IMR-90 (cell line): ENCODE data around the gene POR. TPM values are rescaled to one million over a fixed set of nuclear protein-coding genes. Genes with fewer than 3 reads are reported as not detected.

Experiments used
- ATAC-seq: fragments of 200-7000 bp; cut with Tn5 transposase; 2 replicates; pipeline ENCODE4 v1.9.1; 2020; ENCODE audit warnings: low read depth, mild to moderate bottlenecking, moderate library complexity
- BruUV-seq: library from RNA; stranded (reverse); fragments of 400-500 nt; replicated peaks from 2 replicates; lab custom pipeline; 2021; lab: Mats Ljungman, UMichigan
- CTCF ChIA-PET: fragments of 300-600 bp; formaldehyde crosslinking; extraction: SDS; loops from one replicate; lab custom pipeline; 2021; ENCODE audit warnings: antibody characterized with exemption; lab: Yijun Ruan, JAX
- POLR2A ChIA-PET: fragments of 300-600 bp; sonication (Branson Sonifier 250); formaldehyde crosslinking; loops from one replicate; lab custom pipeline; 2022; ENCODE audit warnings: antibody characterized with exemption; ENCODE audit not compliant: unreplicated experiment; lab: Charles Lee
- DNase-seq: peaks from one replicate; pipeline ENCODE4 v3.0.0; 2013
- H2AFZ ChIP-seq: replicated peaks from 2 replicates; pipeline ENCODE3; 2013; ENCODE audit warnings: low read length, mild to moderate bottlenecking; ENCODE audit not compliant: poor library complexity
- H2AK5ac ChIP-seq: 2 replicates; pipeline ENCODE4 v1.6.1; 2013; ENCODE audit warnings: low read depth, low read length, inconsistent platforms
- H2AK9ac ChIP-seq: replicated peaks from 2 replicates; pipeline ENCODE3; 2013; ENCODE audit warnings: mild to moderate bottlenecking, low read depth, low read length, moderate library complexity; ENCODE audit not compliant: poor library complexity
- H2BK120ac ChIP-seq: 2 replicates; pipeline ENCODE4 v1.6.1; 2013; ENCODE audit warnings: low read depth, low read length, inconsistent platforms
- H2BK15ac ChIP-seq: 3 replicates; pipeline ENCODE4 v1.6.1; 2013; ENCODE audit warnings: low read depth, low read length, inconsistent platforms
- H2BK20ac ChIP-seq: 2 replicates; pipeline ENCODE4 v1.6.1; 2013; ENCODE audit warnings: low read depth, mild to moderate bottlenecking, inconsistent platforms, low read length, moderate library complexity
- H2BK5ac ChIP-seq: 2 replicates; pipeline ENCODE4 v1.6.1; 2013; ENCODE audit warnings: mild to moderate bottlenecking, low read depth, low read length, inconsistent platforms; ENCODE audit not compliant: poor library complexity, severe bottlenecking
- H3K14ac ChIP-seq: replicated peaks from 2 replicates; pipeline ENCODE4 v1.6.1; 2013; ENCODE audit warnings: low read depth, low read length, inconsistent platforms
- H3K18ac ChIP-seq: 2 replicates; pipeline ENCODE4 v1.6.1; 2013; ENCODE audit warnings: low read depth, low read length, control low read depth
- H3K23ac ChIP-seq: 2 replicates; pipeline ENCODE4 v1.6.1; 2013; ENCODE audit warnings: low read depth, low read length, inconsistent platforms
- H3K27ac ChIP-seq: 2 replicates; pipeline ENCODE4 v1.5.1; 2013; ENCODE audit warnings: mild to moderate bottlenecking, control low read depth, low read length; ENCODE audit not compliant: insufficient read depth
- H3K27me3 ChIP-seq: 2 replicates; pipeline ENCODE4 v1.6.1; 2013; ENCODE audit warnings: low read length; ENCODE audit not compliant: control insufficient read depth, insufficient read depth
- H3K36me3 ChIP-seq: 2 replicates; pipeline ENCODE4 v1.6.1; 2013; ENCODE audit warnings: low read length, mixed read lengths; ENCODE audit not compliant: control insufficient read depth, insufficient read depth
- H3K4ac ChIP-seq: 2 replicates; pipeline ENCODE4 v1.6.1; 2013; ENCODE audit warnings: low read depth, low read length, inconsistent platforms
- H3K4me1 ChIP-seq: 2 replicates; pipeline ENCODE4 v1.6.1; 2013; ENCODE audit warnings: low read length, mixed read lengths; ENCODE audit not compliant: control insufficient read depth, insufficient read depth
- H3K4me2 ChIP-seq: 2 replicates; pipeline ENCODE4 v1.6.1; 2013; ENCODE audit warnings: low read depth, mild to moderate bottlenecking, control low read depth, low read length, moderate library complexity
- H3K4me3 ChIP-seq: 2 replicates; pipeline ENCODE4 v1.5.1; 2013; ENCODE audit warnings: low read depth, mild to moderate bottlenecking, control low read depth, low read length, moderate library complexity; ENCODE audit not compliant: insufficient read depth
- H3K56ac ChIP-seq: 2 replicates; pipeline ENCODE4 v1.6.1; 2013; ENCODE audit warnings: low read length, inconsistent platforms; ENCODE audit not compliant: insufficient read depth; ENCODE audit errors: extremely low read depth
- H3K79me1 ChIP-seq, 2 experiments: 2 replicates each; pipeline ENCODE4 v1.6.1; 2013; ENCODE audit warnings: low read length in 2 of 2, inconsistent platforms in 1 of 2, low read depth in 1 of 2
- H3K9ac ChIP-seq: 2 replicates; pipeline ENCODE4 v1.6.1; 2013; ENCODE audit warnings: low read depth, low read length, control low read depth
- H3K9me1 ChIP-seq: 2 replicates; pipeline ENCODE4 v1.6.1; 2013; ENCODE audit warnings: low read length, inconsistent platforms; ENCODE audit not compliant: insufficient read depth
- H3K9me3 ChIP-seq: 2 replicates; pipeline ENCODE4 v1.6.1; 2013; ENCODE audit warnings: low read length; ENCODE audit not compliant: control insufficient read depth, insufficient read depth
- H4K20me1 ChIP-seq: 2 replicates; pipeline ENCODE4 v1.6.1; 2013; ENCODE audit warnings: low read length, inconsistent platforms; ENCODE audit not compliant: insufficient read depth
- H4K5ac ChIP-seq: 2 replicates; pipeline ENCODE4 v1.6.1; 2013; ENCODE audit warnings: mild to moderate bottlenecking, low read depth, low read length, control low read depth
- H4K8ac ChIP-seq, 2 experiments: 2 replicates each; pipeline ENCODE4 v1.6.1; 2013; ENCODE audit warnings: low read depth in 2 of 2, low read length in 2 of 2, control low read depth in 1 of 2, inconsistent platforms in 1 of 2
- H4K91ac ChIP-seq: 2 replicates; pipeline ENCODE4 v1.6.1; 2013; ENCODE audit warnings: low read depth, low read length, inconsistent platforms; ENCODE audit not compliant: insufficient read depth
- BHLHE40 ChIP-seq: fragments of 150-350 bp; IDR thresholded peaks from 2 replicates; pipeline ENCODE4 v1.6.1; 2016; ENCODE audit warnings: mild to moderate bottlenecking, low read depth, low read length
- CEBPB ChIP-seq: IDR thresholded peaks from 2 replicates; pipeline ENCODE4 v1.6.1; 2012; ENCODE audit warnings: low read depth, low read length, improper control_type of control experiment
- POLR2A ChIP-seq: IDR thresholded peaks from 2 replicates; pipeline ENCODE4 v1.6.1; 2012; ENCODE audit warnings: mild to moderate bottlenecking, low read depth, low read length
- WGBS, 2 experiments: methylation state at CpG; one replicate each; pipeline versions ENCODE4 v1.1.5 to v1.1.7; 2013; ENCODE audit warnings: missing lambda C conversion rate in 2 of 2; ENCODE audit not compliant: insufficient read length in 1 of 2; ENCODE audit errors: extremely low coverage in 2 of 2; 5-methylcytosine and 5-hydroxymethylcytosine counted together
- dilution Hi-C: fragments of 300-500 bp; cut with HindIII; formaldehyde crosslinking; loops from one replicate; pipeline ENCODE4 v1.14.3; 2018; ENCODE audit warnings: low sequenced_read_pairs; ENCODE audit not compliant: unreplicated experiment
- in situ Hi-C: fragments of 300-500 bp; cut with MboI; formaldehyde crosslinking; loops from 3 replicates; pipeline ENCODE4 v1.14.3; 2019; ENCODE audit warnings: low sequenced_read_pairs, inconsistent platforms, mixed read lengths
- intact Hi-C: fragments of 100-400 bp; cut with micrococcal nuclease; formaldehyde crosslinking; loops from 2 replicates; pipeline ENCODE4 v1.10.0; 2022
- polyA plus RNA-seq, 3 experiments: library from polyadenylated mRNA; depleted of rRNA; stranded (reverse); fragments of >200 nt; gene quantifications; 2 replicates each; pipeline ENCODE4 v1.2.3, GENCODE V29; 2012; ENCODE audit warnings: low replicate concordance in 1 of 3
- total RNA-seq: library from RNA; depleted of rRNA; stranded (reverse); fragments of >200 nt; gene quantifications from 2 replicates; pipeline ENCODE4 v1.2.3, GENCODE V29; 2012

Gene POR
- total and polyA plus RNA-seq, 2 of the 4 experiments (the other 2 are of a cell fraction) = 25.5 to 42.2 TPM

DNA sequence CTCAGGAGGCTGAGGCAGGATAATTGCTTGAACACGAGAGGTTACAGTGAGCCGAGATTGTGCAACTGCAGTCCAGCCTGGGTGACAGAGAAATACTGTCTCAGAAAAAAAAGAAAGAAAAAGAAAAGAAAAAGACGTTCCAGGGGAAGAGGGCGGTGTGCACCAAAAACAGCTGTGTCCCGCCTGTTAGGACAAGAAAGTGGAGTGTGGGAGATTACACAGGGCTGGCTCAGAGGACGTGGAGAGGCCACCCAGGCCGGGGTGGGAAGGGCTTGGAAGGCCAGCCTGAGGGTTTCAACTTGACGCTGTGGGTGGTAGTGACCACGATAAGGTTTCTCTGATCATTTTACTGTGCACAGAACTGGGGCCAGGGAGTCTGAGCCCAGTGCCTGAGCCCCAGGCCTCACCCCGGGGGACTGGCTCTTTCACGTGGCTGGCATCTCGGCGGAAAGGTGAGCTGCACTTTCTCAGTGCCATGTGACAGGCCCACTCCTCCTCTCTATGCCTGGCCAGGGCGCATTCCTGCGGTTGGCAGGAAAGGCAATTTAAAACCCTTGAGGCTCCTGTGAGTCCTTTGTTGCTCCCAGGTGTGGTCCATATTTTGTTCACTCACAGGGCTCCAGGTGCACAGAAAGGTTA is 22.2 kb upstream of the POR start:
- dilution Hi-C loops (no loop called here), in situ Hi-C loops (no loop called here), intact Hi-C loops (no loop called here)
- Histone ChIP-seq H3K79me1 (peaks cover 0 to 3% of the 10 kb centered on the region in 2 experiments; a peak in 1 of 4 replicates), H3K4ac (no peak overlapping the region), H2BK120ac (no peak overlapping the region), H2BK20ac (no peak overlapping the region), H3K4me3 (no peak overlapping the region), H2BK15ac (no peak overlapping the region), H3K14ac (no peak overlapping the region), H3K4me2 (no peak overlapping the region), H2BK5ac (no peak overlapping the region), H2AFZ (peak overlapping the region; percentile 47), H3K9me3 (no peaks in the 10 kb centered on the region), H4K8ac (no peak overlapping the region), H2AK9ac (peak overlapping the region; percentile 52), H3K18ac (no peak overlapping the region), H4K5ac (no peak overlapping the region), H3K27ac (no peak overlapping the region), H4K20me1 (no peaks in the 10 kb centered on the region), H3K9ac (no peak overlapping the region), H3K4me1 (peaks cover 6% of the 10 kb centered on the region; the same call in 1 of the 2 replicates), H3K23ac (no peak overlapping the region), H3K36me3 (peaks cover 11% of the 10 kb centered on the region), H4K91ac (no peak overlapping the region), H3K9me1 (peaks cover 10% of the 10 kb centered on the region), H3K56ac (no peak overlapping the region), H3K27me3 (no peaks in the 10 kb centered on the region), H2AK5ac (no peak overlapping the region)
- no TSS peak for BruUV-seq
- POLR2A ChIA-PET = no interaction called here
- DNase-seq = peak; percentile 26
- WGBS, 2 experiments = 20% methylated on average over 5 of the region's 15 CpGs; no CpG with 5 or more reads in 1 of the 2 experiments
- CTCF ChIA-PET = no interaction called here
- TF ChIP-seq BHLHE40 (no peak), POLR2A (no peak), CEBPB (peak; percentile 78)
- ATAC-seq = peak; percentile 50
